Activated CD4-positive, alpha-beta memory T cell treated with anti-CD3 and anti-CD28 coated beads for 36 hours (primary cell): Measurements from ENCODE around the gene GET3. TPM values are rescaled to one million over a fixed set of nuclear protein-coding genes. Genes with fewer than 3 reads are reported as not detected.
"Not testable (repeated sequence)": the region's sequence is repeated elsewhere in the genome, so short reads cannot be mapped to it uniquely, and the experiment has no call there.

Source experiments
- CTCF ChIA-PET: fragments of 350-600 bp; sonication (Branson Sonifier 250); formaldehyde crosslinking; loops from one replicate; lab custom pipeline; 2021; ENCODE audit warnings: antibody characterized with exemption, inconsistent platforms; lab: Charles Lee
- POLR2A ChIA-PET: fragments of 350-600 bp; sonication (Branson Sonifier 250); formaldehyde crosslinking; loops from one replicate; lab custom pipeline; 2021; ENCODE audit warnings: antibody characterized with exemption; lab: Charles Lee
- DNase-seq: peaks from one replicate; pipeline ENCODE4 v3.0.0-alpha.2; 2020
- H3K27ac Mint-ChIP-seq: one replicate; pipeline ENCODE4 v1.8.0; 2021; ENCODE audit warnings: mixed read lengths
- H3K27me3 Mint-ChIP-seq: one replicate; pipeline ENCODE4 v1.8.0; 2021; ENCODE audit warnings: mixed read lengths
- H3K36me3 Mint-ChIP-seq: one replicate; pipeline ENCODE4 v1.8.0; 2021; ENCODE audit warnings: mixed read lengths
- H3K4me1 Mint-ChIP-seq: one replicate; pipeline ENCODE4 v1.8.0; 2021; ENCODE audit warnings: low read depth, mixed read lengths
- H3K4me3 Mint-ChIP-seq: one replicate; pipeline ENCODE4 v1.8.0; 2021; ENCODE audit warnings: mild to moderate bottlenecking, mixed read lengths
- H3K9me3 Mint-ChIP-seq: one replicate; pipeline ENCODE4 v1.8.0; 2021; ENCODE audit warnings: mixed read lengths
- intact Hi-C: fragments of 100-400 bp; cut with micrococcal nuclease; formaldehyde crosslinking; loops from one replicate; pipeline ENCODE4 v1.15.1; 2023
- total RNA-seq, 2 experiments: library from RNA; stranded (reverse); gene quantifications; one replicate each; pipeline ENCODE4 v1.2.3, GENCODE V29; 2021

The GET3 gene
- total RNA-seq, 2 experiments from 2014 or later = 54.2 TPM

DNA sequence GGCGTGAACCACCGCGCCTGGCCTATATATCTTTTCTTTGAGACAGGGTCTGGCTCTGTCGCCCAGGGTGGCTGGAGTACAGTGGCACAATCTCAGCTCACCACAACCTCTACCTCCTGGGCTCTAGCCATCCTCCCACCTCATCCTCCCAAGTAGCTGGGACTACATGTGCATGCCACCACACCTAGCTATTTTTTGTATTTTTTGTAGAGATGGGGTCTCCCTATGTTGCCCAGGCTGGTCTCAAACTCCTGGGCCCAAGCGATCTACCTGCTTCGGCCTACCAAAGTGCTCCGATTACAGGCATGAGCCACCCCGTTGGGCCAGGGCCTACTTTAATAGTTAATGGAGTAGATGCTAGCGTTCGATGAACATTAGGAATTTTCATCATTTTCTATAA, 17.0 kb upstream of the GET3 start:
- peak overlapping the region; percentile 81 for H3K4me3 Mint-ChIP-seq
- H3K36me3 Mint-ChIP-seq = peaks cover 41% of the 10 kb centered on the region
- no peaks in the 10 kb centered on the region for H3K9me3 Mint-ChIP-seq
- H3K27ac Mint-ChIP-seq = peak overlapping the region; percentile 82
- intact Hi-C loops = loop anchor here (5.0 kb wide), 3 partner anchors 38 to 217 kb away; partner anchors contain the start of genes CALR, DHPS and JUNB
- H3K27me3 Mint-ChIP-seq = no peaks in the 10 kb centered on the region
- H3K4me1 Mint-ChIP-seq = peaks cover 26% of the 10 kb centered on the region
- DNase-seq = no peak
- CTCF ChIA-PET = interaction anchor here (1.6 to 4.8 kb wide), 3 partner anchors 13 to 76 kb away, joined by 4 to 44 read pairs (median 7); partner anchors contain the start of gene TRIR
- POLR2A ChIA-PET = no interaction called here

DNA sequence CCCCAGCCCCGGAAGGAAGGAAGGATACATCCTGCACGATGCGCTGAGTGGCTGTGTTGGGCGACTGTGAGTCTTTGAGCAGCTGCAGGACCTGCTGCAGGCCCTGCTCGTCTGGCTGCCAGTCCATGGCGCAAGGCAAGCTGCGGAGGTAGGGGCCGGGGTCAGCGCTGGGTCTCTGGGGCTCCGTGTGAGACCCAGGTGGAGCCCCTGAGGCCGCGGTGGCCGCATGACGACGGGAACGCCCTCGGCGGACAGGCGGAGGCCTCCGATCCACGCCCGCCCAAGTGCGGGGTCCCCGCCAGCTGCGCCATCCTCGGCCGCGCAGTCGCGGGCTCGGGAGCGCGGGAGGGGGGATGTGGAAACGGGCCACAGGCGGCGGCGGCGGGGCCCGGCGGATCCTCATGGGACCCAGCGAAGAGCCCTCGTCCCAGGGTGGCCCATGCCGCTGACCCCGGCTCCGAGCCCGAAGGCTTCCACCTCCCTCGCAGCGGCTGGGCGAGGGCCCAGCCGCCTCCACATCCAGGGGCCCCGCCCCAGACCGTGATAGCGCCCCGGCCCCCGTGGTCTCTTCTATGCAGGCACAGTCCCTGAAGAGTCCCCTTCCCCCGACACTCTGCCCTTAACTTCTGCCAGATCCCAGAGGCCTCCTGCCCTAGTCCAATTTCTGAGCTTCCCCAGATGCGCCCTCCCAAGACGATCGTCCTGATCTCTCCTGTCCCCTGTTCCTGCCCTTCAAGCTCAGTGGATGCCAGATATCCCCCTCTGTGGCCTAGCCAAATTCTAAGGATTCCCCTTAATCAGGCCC, 16.2 kb upstream of the GET3 start:
- POLR2A ChIA-PET = interaction anchor here (2.4 to 3.8 kb wide), 3 partner anchors 13 to 71 kb away, joined by 14 to 73 read pairs (median 24); partner anchors contain the start of genes FBXW9, JUNB and TRIR

DNA sequence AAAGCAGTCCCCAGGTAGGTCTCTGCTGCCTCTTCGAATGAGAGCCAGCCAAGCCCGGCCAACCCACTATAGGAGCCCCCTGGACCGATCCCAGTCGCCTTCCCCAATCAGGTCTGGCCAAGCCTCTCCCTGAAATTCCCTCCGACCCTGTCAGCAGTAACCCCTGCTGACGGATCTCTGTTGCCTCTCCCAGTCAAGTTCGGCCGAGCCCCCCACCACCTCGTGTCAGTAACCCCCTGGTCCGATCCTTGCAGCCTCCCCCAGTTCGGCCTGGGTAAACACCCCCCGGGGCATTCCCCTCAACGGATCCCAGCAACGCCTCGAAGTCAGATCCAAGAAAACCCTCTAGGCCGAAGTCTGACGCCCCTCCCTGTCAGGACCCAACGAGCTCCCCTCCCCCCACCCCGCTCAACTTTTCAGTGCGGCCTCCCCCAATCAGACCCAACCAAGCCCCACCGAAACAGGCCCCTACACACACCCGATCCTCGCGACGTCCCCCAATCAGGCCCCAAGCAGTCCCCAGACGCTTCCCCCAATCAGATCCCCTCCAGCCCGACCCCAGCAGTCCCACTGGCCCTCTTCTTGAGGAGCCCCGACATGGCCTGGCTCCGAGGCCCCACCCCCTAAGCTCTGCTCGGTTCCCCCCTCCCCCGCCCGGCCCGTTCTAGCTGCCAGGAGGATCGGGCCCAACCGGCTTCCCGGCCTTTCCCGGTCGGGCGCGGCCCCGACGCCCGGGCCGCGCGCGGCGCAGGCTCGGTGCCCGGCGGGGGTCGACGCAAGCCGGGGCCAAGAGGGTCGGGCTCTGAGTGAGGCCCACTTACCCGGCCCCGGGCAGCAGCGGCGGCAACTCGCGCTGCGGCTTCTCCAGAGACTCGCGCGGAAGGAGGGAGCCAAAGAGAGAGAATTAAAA, 15.4 kb upstream of the GET3 start:
- no peaks in the 10 kb centered on the region for H3K27me3 Mint-ChIP-seq
- peaks cover 37% of the 10 kb centered on the region for H3K36me3 Mint-ChIP-seq
- no peaks in the 10 kb centered on the region for H3K9me3 Mint-ChIP-seq
- peak; percentile 63 for DNase-seq
- H3K27ac Mint-ChIP-seq = peak overlapping the region; percentile 95
- peaks cover 28% of the 10 kb centered on the region for H3K4me1 Mint-ChIP-seq
- H3K4me3 Mint-ChIP-seq = peak overlapping the region; percentile 92
- CTCF ChIA-PET = interaction anchor here (0.8 to 4.8 kb wide), 11 partner anchors 11 to 126 kb away, joined by 3 to 44 read pairs (median 5); partner anchors contain the start of genes JUNB and TRIR
- intact Hi-C loops = loop anchor here (1.0 to 5.0 kb wide), 5 partner anchors 15 to 215 kb away; partner anchors contain the start of genes CALR, DHPS, FBXW9 and GET3
- POLR2A ChIA-PET = interaction anchor here (0.6 to 3.8 kb wide), 10 partner anchors 10 to 211 kb away, joined by 3 to 73 read pairs (median 8); partner anchors contain the start of genes FARSA, FBXW9, GET3 and JUNB

More for the DNA sequence above, 16.2 kb upstream of the GET3 start:
- Mint-ChIP-seq H3K36me3 (peaks cover 37% of the 10 kb centered on the region), H3K4me1 (peaks cover 26% of the 10 kb centered on the region), H3K27me3 (no peaks in the 10 kb centered on the region), H3K4me3 (peak overlapping the region; percentile 85), H3K9me3 (no peaks in the 10 kb centered on the region), H3K27ac (peak overlapping the region; percentile 91)
- CTCF ChIA-PET = interaction anchor here (0.8 to 4.8 kb wide), 7 partner anchors 12 to 127 kb away, joined by 4 to 44 read pairs (median 5); partner anchors contain the start of gene TRIR
- peak; percentile 36 for DNase-seq
- intact Hi-C loops = loop anchor here (5.0 kb wide), 3 partner anchors 39 to 216 kb away; partner anchors contain the start of genes CALR, DHPS and JUNB

DNA sequence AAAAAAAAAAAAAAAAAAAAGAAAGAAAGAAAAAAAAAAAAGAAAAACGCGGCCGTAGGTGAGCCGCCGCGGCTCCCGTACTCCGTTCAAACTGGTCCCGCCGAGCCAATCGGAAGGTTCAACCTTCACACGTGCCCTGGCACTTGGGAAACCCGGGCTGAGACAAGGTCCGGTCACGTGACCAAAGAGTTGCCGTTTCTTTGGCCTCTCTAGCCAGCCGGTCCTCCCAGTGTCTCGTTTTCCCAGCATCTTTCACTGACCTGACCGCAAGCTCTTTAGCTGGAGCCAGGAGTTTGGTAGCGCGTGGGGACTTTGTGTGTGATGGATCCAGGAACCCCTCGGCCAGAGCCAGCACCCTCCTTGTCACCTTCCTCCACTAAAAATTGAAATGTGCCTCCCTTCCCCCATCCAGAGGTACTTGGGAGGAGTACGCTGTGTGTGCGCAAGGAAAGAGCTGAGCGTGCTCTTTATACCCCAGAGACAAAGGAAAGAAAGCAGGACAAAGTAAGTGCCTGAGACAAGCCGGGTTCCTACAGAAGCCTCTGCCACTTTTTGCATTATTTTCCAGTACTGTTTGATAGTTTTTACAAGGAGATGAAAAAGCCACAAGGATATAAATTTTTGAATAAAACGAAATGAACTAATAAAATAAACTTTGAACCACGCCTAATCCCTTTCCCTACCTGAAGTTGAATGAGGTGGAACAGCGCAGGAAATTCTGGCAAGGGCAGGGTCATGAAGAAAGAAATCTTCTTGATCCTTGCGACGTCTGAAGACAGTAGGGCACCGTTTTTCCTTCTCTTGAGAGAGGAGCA, 14.5 kb upstream of the GET3 start:
- Mint-ChIP-seq H3K4me3 (peak overlapping the region; percentile 92), H3K27me3 (no peaks in the 10 kb centered on the region), H3K36me3 (peaks cover 39% of the 10 kb centered on the region)

DNA sequence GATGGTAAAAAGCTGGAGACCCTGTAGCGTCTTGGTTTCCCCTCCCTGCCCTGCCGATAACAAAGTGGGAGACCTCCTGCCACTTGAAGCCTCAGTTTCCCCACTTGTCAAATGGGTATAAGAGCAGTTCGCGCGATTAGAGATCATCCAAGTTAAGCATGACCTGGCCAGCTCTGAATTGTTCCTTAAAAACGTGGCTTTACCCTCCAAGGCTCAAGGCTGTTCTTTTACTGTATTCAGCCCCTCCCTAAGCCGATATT, 14.0 kb upstream of the GET3 start:
- POLR2A ChIA-PET = interaction anchor here (0.8 to 3.8 kb wide), 11 partner anchors 8 to 210 kb away, joined by 3 to 73 read pairs (median 6); partner anchors contain the start of genes DHPS, FARSA, FBXW9 and GET3
- Mint-ChIP-seq H3K4me1 (peaks cover 28% of the 10 kb centered on the region), H3K36me3 (peaks cover 43% of the 10 kb centered on the region), H3K9me3 (no peaks in the 10 kb centered on the region), H3K27ac (peak overlapping the region; percentile 95), H3K27me3 (no peaks in the 10 kb centered on the region), H3K4me3 (peak overlapping the region; percentile 92)
- no peak for DNase-seq
- intact Hi-C loops = loop anchor here (1.0 to 5.0 kb wide), 5 partner anchors 10 to 214 kb away; partner anchors contain the start of genes CALR, DHPS, FBXW9 and JUNB
- CTCF ChIA-PET = interaction anchor here (0.5 to 4.8 kb wide), 14 partner anchors 10 to 290 kb away, joined by 3 to 44 read pairs (median 4); partner anchors contain the start of genes JUNB and TRIR

More for the DNA sequence above, 14.5 kb upstream of the GET3 start:
- POLR2A ChIA-PET = interaction anchor here (0.6 to 3.8 kb wide), 13 partner anchors 9 to 210 kb away, joined by 3 to 73 read pairs (median 6); partner anchors contain the start of genes DHPS, FARSA, FBXW9 and GET3
- Mint-ChIP-seq H3K4me1 (peaks cover 28% of the 10 kb centered on the region), H3K9me3 (no peaks in the 10 kb centered on the region), H3K27ac (peak overlapping the region; percentile 95)
- intact Hi-C loops = loop anchor here (1.0 to 5.0 kb wide), 6 partner anchors 11 to 215 kb away; partner anchors contain the start of genes CALR, DHPS, FBXW9 and GET3
- CTCF ChIA-PET = interaction anchor here (0.5 to 4.8 kb wide), 16 partner anchors 10 to 290 kb away, joined by 3 to 44 read pairs (median 4); partner anchors contain the start of genes JUNB and TRIR
- DNase-seq = peak; percentile 96

DNA sequence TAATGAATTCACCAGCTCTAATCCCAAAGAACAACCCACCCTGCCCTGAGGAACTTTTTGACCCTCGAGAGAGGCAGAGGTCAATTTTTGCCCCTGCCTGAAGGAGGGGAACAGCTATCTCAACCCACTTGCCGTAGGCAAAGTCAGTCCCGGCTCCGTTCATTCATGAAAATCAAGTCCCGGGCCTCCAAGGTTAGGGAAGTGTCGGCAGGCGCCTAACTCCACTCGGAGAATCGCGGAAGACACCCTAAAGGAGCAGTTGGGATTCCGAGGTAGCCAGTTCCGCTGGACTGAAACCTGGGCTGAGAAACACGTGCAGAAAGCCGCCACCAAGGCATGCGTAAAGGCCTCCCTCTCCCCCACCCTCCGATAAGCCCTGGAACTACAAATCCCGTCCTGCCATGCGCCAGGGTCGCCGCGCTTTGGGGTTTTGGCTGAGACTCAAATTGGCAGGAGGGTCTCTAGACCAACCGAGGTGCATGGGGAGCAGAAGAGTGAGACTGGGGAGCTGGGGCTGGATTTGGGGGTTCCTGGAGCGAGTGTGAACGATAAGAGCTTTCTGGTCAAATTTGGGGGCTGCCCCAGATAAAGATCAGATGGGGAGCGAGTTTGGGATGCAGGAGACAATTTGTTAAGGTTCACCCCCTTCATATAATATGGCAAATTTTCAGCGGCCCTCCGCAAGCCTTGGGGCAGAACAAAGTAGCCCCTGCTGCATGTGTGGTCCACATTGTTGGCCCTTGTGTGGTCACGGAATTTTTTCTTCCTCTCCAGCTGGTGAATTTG, 13.5 kb upstream of the GET3 start, which contains the start of gene TNPO2:
Gene TNPO2 (minus strand): TSS at position 292 of the 786 bp plus-strand sequence. CDS start 2,955 bp downstream, outside the sequence.
- intact Hi-C loops = loop anchor here (1.0 to 5.0 kb wide), 5 partner anchors 9 to 213 kb away; partner anchors contain the start of genes CALR, DHPS, FBXW9 and JUNB
- Mint-ChIP-seq H3K27ac (peak within 1 kb of the TSS; percentile 95), H3K4me3 (peak within 1 kb of the TSS; percentile 92), H3K27me3 (no peaks in the 10 kb centered on the region), H3K9me3 (no peaks in the 10 kb centered on the region), H3K4me1 (peaks cover 24% of the 10 kb centered on the region), H3K36me3 (peaks cover 39% of the 10 kb centered on the region)
- peak; percentile 82 for DNase-seq
- POLR2A ChIA-PET = interaction anchor here (0.5 to 3.8 kb wide), 12 partner anchors 8 to 217 kb away, joined by 3 to 73 read pairs (median 6); partner anchors contain the start of genes DHPS, FARSA, FBXW9 and GET3
- CTCF ChIA-PET = interaction anchor here (0.7 to 4.8 kb wide), 12 partner anchors 9 to 161 kb away, joined by 3 to 44 read pairs (median 6); partner anchors contain the start of genes JUNB and TRIR

DNA sequence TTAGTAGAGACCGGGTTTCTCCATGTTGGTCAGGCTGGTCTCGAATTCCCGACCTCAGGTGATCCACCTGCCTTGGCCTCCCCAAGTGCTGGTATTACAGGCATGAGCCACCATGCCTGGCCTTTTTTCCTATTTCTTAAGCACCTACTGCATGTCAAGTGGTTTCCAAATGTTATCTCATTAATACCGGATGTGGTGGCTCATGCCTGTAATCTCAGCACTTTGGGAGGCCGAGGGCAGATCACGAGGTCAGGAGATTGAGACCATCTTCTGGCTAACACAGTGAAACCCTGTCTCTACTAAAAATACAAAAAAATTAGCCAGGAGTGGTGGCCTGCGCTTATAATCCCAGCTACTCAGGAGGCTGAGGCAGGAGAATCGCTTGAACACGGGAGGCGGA, 11.7 kb upstream of the GET3 start:
- H3K9me3 Mint-ChIP-seq, H3K27ac Mint-ChIP-seq, H3K4me3 Mint-ChIP-seq, intact Hi-C loops, H3K27me3 Mint-ChIP-seq, POLR2A ChIA-PET, DNase-seq: not testable (repeated sequence)
- H3K4me1 Mint-ChIP-seq = peaks cover 22% of the 10 kb centered on the region
- CTCF ChIA-PET = interaction anchor here (0.8 kb wide), 1 partner anchor 38 kb away, joined by 3 read pairs; no protein-coding TSS in a partner anchor
- H3K36me3 Mint-ChIP-seq = peaks cover 43% of the 10 kb centered on the region

DNA sequence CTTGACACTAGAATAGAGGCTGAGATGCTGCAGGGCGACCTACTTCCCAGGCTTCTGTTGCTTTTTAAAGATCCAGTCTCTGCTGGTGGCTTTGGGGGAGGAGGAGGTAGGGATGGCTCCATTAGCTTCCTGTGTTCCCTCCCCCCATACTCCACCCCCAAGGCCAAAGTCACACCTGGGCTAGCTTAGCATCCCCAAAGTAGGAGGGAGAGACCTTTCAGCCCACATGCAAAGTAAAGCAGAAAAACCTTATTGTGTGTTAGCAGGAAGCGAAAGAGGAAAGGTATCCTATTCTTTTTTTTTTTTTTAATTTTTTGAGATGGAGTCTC, 10.3 kb upstream of the GET3 start:
- intact Hi-C loops = no loop called here
- H3K27me3 Mint-ChIP-seq = no peaks in the 10 kb centered on the region
- peaks cover 39% of the 10 kb centered on the region for H3K36me3 Mint-ChIP-seq
- no peak overlapping the region for H3K27ac Mint-ChIP-seq
- H3K4me3 Mint-ChIP-seq = no peak overlapping the region
- H3K4me1 Mint-ChIP-seq = peaks cover 22% of the 10 kb centered on the region
- no peak for DNase-seq
- CTCF ChIA-PET = interaction anchor here (1.1 kb wide), 1 partner anchor 33 kb away, joined by 3 read pairs; no protein-coding TSS in a partner anchor
- H3K9me3 Mint-ChIP-seq = no peaks in the 10 kb centered on the region
- POLR2A ChIA-PET = interaction anchor here (0.6 kb wide), 1 partner anchor 35 kb away, joined by 5 read pairs; no protein-coding TSS in a partner anchor

DNA sequence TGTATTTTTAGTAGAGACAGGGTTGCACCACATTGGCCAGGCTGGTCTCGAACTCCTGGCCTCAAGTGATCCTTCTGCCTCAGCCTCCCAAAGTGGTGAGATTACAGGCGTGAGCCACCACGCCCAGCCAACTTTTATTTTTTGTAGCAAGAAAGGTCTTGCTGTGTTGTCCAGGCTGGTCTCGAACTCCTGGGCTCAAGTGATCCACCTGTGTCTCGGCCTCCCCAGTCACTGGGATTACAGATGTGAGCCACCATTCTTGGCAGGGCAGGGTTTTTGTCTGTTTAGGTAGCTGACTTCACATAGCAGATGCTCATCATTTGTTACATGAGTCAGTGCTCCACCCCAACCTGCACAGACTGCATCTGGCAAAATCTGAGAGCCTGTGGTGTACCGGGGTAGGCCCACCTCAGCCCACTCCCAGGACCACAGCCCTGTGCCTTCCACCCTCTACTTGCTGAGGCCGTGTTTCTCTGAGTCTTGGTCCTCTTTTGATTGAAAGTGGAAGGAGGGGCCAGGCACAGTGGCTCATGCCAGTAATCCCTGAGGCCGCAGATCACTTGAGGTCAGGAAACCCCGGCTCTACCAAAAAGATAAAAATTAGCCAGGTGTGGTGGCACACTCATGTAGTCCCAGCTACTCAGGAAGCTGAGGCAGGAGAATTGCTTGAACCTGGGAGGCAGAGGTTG, 9.4 kb upstream of the GET3 start:
- Mint-ChIP-seq H3K4me3 (no peak overlapping the region), H3K4me1 (peaks cover 30% of the 10 kb centered on the region), H3K27ac (no peak overlapping the region), H3K27me3 (no peaks in the 10 kb centered on the region), H3K9me3 (no peaks in the 10 kb centered on the region), H3K36me3 (peaks cover 40% of the 10 kb centered on the region)
- intact Hi-C loops = no loop called here
- ChIA-PET POLR2A (no interaction called here), CTCF (interaction anchor here (2.1 kb wide), 1 partner anchor 30 kb away, joined by 5 read pairs; no protein-coding TSS in a partner anchor)
- DNase-seq = no peak
